K562 (cell line): ENCODE data around the gene MYL9. TPM values are rescaled to one million over a fixed set of nuclear protein-coding genes. Genes with fewer than 3 reads are reported as not detected.

Experiments
- SMC3 ChIP-seq: conservative IDR thresholded peaks from 2 replicates; pipeline ENCODE4 v1.6.1; 2011; ENCODE audit warnings: low read depth, low read length, improper control_type of control experiment; ENCODE audit not compliant: insufficient read depth
- ZNF507 ChIP-seq: conservative IDR thresholded peaks from 2 replicates; pipeline ENCODE4 v1.6.1; 2017; ENCODE audit warnings: missing genetic modification characterization, missing compliant biosample characterization
- ZNF586 ChIP-seq: fragments of 450-650 bp; formaldehyde crosslinking; conservative IDR thresholded peaks from 2 replicates; pipeline ENCODE4 v1.4.0; 2020; ENCODE audit warnings: mild to moderate bottlenecking, moderate library complexity
- polyA plus RNA-seq, 8 experiments: library from polyadenylated mRNA; depleted of rRNA in 4 of 8; stranded (reverse) in 5 of 8; unstranded in 3 of 8; fragments of >200 nt; fragmentation: Nextera tagmentation in 2 of 8; fragmentation: Illumina TruSeq in 1 of 8; extraction: Ambion mirVana in 2 of 8; extraction: Trizol in 1 of 8; gene quantifications; 2 replicates each; pipeline versions ENCODE4 v1.2.1 to v1.2.3, GENCODE V29; 2011 to 2014; ENCODE audit warnings: inconsistent platforms in 1 of 8, missing spikeins in 1 of 8
- total RNA-seq, 7 experiments: library from RNA; depleted of rRNA in 6 of 7; stranded (reverse); fragments of >200 nt in 6 of 7; fragmentation: Illumina TruSeq in 2 of 7; extraction: Trizol in 2 of 7; gene quantifications; 2 replicates each; pipeline versions ENCODE4 v1.2.1 to v1.2.3, GENCODE V29; 2011 to 2021; ENCODE audit warnings: low replicate concordance in 1 of 7
- TF ChIP-seq, protein P1 (sequence below), 2 experiments: fragments of 450-650 bp; formaldehyde crosslinking in 1 of 2; IDR thresholded peaks; 2 replicates each; pipeline versions ENCODE4 v1.4.0 to v1.6.1; 2014 to 2020; ENCODE audit warnings: mild to moderate bottlenecking in 2 of 2, borderline replicate concordance in 1 of 2, low read depth in 1 of 2
- TF ChIP-seq, protein P2 (sequence below), 3 experiments: IDR thresholded peaks in 2 of 3; conservative IDR thresholded peaks in 1 of 3; 2 replicates each; pipeline ENCODE4 v1.5.1; 2011 to 2012; ENCODE audit warnings: low read length in 3 of 3, mild to moderate bottlenecking in 3 of 3, control low read depth in 2 of 3, improper control_type of control experiment in 1 of 3, inconsistent platforms in 1 of 3, low read depth in 1 of 3, mixed read lengths in 1 of 3, moderate library complexity in 1 of 3; ENCODE audit not compliant: insufficient read depth in 2 of 3
- TF ChIP-seq, protein P3 (sequence below): fragments of 250-450 bp; sonication (Bioruptor Pico); IDR thresholded peaks from 2 replicates; pipeline ENCODE4 v1.4.0; 2020

The MYL9 gene
- total and polyA plus RNA-seq, 9 of the 15 experiments (the other 6 are each of a cell fraction or from before 2014, with no cell fraction given) = 0.11 to 3.2 (median 0.81) TPM; not detected in 1

DNA sequence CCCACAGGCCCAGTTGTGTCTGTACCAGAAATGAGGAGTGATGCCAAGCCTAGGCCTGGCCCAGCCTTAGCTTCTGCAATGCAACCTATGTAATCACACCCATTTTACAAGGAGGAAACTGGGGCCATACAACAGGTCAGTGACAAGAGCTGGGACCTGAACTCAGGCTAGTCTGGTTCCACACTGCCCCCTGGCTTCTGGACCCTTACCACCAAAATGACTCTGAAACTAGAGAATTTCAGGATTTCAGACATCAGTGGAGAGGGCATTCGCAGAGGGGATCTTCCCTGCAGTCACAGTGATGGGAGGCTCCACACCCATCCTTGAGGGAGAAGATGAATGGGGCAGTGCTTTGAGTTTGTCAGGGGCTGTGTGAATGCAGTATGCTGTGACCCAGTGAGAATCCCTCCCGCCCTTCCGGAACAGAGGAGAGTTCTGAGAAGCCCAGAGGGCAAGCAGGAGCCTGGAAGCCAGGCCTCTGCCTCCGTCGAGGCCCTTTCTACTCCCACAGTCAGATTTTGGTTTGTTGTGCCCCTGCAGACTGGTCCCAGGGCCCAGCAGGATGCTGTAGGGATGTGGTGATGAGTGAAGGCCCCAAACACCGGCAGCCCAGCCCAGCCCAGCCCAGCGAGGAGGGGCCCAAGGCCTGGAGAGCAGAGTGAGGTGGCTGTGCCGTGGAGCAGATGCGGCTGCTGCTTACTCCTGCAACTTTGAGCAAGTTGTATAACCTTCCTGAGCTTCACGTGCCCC is 48.1 kb upstream of the MYL9 start (continued):
- TF ChIP-seq, protein P1, sequence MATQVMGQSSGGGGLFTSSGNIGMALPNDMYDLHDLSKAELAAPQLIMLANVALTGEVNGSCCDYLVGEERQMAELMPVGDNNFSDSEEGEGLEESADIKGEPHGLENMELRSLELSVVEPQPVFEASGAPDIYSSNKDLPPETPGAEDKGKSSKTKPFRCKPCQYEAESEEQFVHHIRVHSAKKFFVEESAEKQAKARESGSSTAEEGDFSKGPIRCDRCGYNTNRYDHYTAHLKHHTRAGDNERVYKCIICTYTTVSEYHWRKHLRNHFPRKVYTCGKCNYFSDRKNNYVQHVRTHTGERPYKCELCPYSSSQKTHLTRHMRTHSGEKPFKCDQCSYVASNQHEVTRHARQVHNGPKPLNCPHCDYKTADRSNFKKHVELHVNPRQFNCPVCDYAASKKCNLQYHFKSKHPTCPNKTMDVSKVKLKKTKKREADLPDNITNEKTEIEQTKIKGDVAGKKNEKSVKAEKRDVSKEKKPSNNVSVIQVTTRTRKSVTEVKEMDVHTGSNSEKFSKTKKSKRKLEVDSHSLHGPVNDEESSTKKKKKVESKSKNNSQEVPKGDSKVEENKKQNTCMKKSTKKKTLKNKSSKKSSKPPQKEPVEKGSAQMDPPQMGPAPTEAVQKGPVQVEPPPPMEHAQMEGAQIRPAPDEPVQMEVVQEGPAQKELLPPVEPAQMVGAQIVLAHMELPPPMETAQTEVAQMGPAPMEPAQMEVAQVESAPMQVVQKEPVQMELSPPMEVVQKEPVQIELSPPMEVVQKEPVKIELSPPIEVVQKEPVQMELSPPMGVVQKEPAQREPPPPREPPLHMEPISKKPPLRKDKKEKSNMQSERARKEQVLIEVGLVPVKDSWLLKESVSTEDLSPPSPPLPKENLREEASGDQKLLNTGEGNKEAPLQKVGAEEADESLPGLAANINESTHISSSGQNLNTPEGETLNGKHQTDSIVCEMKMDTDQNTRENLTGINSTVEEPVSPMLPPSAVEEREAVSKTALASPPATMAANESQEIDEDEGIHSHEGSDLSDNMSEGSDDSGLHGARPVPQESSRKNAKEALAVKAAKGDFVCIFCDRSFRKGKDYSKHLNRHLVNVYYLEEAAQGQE (IDR thresholded peaks at IDR 0.05; ENCODE audit: borderline replicate concordance) = peak; percentile 74; the same call in 1 of the 2 replicates
- TF ChIP-seq, protein P1 (CRISPR knock-in tag; IDR thresholded peaks at IDR 0.05; ENCODE audit: low read depth) = no peak
- TF ChIP-seq ZNF586 (CRISPR knock-in tag) (no peak), ZNF507 (tag) (no peak), SMC3 (0 out of 2 replicates have a peak, but pooled peaks have one; percentile 20)
- TF ChIP-seq, protein P2, sequence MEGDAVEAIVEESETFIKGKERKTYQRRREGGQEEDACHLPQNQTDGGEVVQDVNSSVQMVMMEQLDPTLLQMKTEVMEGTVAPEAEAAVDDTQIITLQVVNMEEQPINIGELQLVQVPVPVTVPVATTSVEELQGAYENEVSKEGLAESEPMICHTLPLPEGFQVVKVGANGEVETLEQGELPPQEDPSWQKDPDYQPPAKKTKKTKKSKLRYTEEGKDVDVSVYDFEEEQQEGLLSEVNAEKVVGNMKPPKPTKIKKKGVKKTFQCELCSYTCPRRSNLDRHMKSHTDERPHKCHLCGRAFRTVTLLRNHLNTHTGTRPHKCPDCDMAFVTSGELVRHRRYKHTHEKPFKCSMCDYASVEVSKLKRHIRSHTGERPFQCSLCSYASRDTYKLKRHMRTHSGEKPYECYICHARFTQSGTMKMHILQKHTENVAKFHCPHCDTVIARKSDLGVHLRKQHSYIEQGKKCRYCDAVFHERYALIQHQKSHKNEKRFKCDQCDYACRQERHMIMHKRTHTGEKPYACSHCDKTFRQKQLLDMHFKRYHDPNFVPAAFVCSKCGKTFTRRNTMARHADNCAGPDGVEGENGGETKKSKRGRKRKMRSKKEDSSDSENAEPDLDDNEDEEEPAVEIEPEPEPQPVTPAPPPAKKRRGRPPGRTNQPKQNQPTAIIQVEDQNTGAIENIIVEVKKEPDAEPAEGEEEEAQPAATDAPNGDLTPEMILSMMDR (IDR thresholded peaks at IDR 0.05 in 2 of 3, conservative IDR thresholded peaks at IDR 0.05 in 1 of 3; ENCODE audit: insufficient read depth in 2 of 3, low read depth in 1 of 3, low read length in 3 of 3) = peak; percentile 51 to 75 (median 69)
- TF ChIP-seq, protein P3, sequence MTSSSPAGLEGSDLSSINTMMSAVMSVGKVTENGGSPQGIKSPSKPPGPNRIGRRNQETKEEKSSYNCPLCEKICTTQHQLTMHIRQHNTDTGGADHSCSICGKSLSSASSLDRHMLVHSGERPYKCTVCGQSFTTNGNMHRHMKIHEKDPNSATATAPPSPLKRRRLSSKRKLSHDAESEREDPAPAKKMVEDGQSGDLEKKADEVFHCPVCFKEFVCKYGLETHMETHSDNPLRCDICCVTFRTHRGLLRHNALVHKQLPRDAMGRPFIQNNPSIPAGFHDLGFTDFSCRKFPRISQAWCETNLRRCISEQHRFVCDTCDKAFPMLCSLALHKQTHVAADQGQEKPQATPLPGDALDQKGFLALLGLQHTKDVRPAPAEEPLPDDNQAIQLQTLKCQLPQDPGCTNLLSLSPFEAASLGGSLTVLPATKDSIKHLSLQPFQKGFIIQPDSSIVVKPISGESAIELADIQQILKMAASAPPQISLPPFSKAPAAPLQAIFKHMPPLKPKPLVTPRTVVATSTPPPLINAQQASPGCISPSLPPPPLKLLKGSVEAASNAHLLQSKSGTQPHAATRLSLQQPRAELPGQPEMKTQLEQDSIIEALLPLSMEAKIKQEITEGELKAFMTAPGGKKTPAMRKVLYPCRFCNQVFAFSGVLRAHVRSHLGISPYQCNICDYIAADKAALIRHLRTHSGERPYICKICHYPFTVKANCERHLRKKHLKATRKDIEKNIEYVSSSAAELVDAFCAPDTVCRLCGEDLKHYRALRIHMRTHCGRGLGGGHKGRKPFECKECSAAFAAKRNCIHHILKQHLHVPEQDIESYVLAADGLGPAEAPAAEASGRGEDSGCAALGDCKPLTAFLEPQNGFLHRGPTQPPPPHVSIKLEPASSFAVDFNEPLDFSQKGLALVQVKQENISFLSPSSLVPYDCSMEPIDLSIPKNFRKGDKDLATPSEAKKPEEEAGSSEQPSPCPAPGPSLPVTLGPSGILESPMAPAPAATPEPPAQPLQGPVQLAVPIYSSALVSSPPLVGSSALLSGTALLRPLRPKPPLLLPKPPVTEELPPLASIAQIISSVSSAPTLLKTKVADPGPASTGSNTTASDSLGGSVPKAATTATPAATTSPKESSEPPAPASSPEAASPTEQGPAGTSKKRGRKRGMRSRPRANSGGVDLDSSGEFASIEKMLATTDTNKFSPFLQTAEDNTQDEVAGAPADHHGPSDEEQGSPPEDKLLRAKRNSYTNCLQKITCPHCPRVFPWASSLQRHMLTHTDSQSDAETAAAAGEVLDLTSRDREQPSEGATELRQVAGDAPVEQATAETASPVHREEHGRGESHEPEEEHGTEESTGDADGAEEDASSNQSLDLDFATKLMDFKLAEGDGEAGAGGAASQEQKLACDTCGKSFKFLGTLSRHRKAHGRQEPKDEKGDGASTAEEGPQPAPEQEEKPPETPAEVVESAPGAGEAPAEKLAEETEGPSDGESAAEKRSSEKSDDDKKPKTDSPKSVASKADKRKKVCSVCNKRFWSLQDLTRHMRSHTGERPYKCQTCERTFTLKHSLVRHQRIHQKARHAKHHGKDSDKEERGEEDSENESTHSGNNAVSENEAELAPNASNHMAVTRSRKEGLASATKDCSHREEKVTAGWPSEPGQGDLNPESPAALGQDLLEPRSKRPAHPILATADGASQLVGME (CRISPR knock-in tag) = no peak
